Right cardiac atrium (tissue), 5 donors: ENCODE measurements around the gene PCP2. TPM values are rescaled to one million over a fixed set of nuclear protein-coding genes. Genes with fewer than 3 reads are reported as not detected.

Experiments used
- ATAC-seq, 2 donors: fragments of 200-7000 bp; cut with Tn5 transposase; one replicate each; pipeline versions ENCODE4 v1.8.0 to v1.9.1; 2020; ENCODE audit warnings: moderate library complexity in 2 of 2, mild to moderate bottlenecking in 1 of 2
- DNase-seq, 3 donors: peaks; one replicate each; pipeline ENCODE4 v3.0.0-alpha.2; 2020
- H3K27ac ChIP-seq: one replicate; pipeline ENCODE4 v1.5.1; 2013; ENCODE audit warnings: mild to moderate bottlenecking, low read length, control low read depth, moderate library complexity
- H3K27me3 ChIP-seq: one replicate; pipeline ENCODE4 v1.6.1; 2013; ENCODE audit not compliant: control insufficient read depth, insufficient read depth
- H3K4me1 ChIP-seq: one replicate; pipeline ENCODE4 v1.6.1; 2013; ENCODE audit warnings: low read length; ENCODE audit not compliant: control insufficient read depth, insufficient read depth
- H3K4me3 ChIP-seq: one replicate; pipeline ENCODE4 v1.5.1; 2013; ENCODE audit warnings: low read length, control low read depth
- H3K9me3 ChIP-seq: one replicate; pipeline ENCODE4 v1.6.1; 2013; ENCODE audit warnings: low read length; ENCODE audit not compliant: control insufficient read depth
- WGBS: extraction: QIAGEN DNeasy Blood & Tissue Kit; methylation state at CpG from one replicate; pipeline ENCODE4 v1.1.7; 2013; 5-methylcytosine and 5-hydroxymethylcytosine counted together
- intact Hi-C, 4 donors: fragments of 100-400 bp; cut with DNase I; formaldehyde crosslinking; loops; one replicate each; pipeline versions ENCODE4 v1.11.0 to v1.14.0; 2022 to 2023
- polyA plus RNA-seq: library from polyadenylated mRNA; stranded (reverse); fragments of 200-250 nt; gene quantifications from one replicate; pipeline ENCODE4 v1.2.3, GENCODE V29; 2013
- total RNA-seq, 4 donors: library from RNA; stranded (reverse); fragmentation: NEBNext Ultra II Directional; extraction: Animal tissue kit (Norgen Biotek cat#: 25700); gene quantifications; one replicate each; pipeline ENCODE4 v1.2.1, GENCODE V29; 2021
- donor health status: healthy with polysubstance abuse.
- donor health status: DM: no; HTN: yes; CAD: no.
- donor health status: DM: no; HTN: no; CAD: no.
- donor health status: DM: no; HTN: yes; CAD: no; lungs with severe emphysema.
- donor health status: DM: yes; HTN: yes; CAD: no.

Gene PCP2
- total and polyA plus RNA-seq, 5 donors: 0.34 TPM; not detected in 4

DNA sequence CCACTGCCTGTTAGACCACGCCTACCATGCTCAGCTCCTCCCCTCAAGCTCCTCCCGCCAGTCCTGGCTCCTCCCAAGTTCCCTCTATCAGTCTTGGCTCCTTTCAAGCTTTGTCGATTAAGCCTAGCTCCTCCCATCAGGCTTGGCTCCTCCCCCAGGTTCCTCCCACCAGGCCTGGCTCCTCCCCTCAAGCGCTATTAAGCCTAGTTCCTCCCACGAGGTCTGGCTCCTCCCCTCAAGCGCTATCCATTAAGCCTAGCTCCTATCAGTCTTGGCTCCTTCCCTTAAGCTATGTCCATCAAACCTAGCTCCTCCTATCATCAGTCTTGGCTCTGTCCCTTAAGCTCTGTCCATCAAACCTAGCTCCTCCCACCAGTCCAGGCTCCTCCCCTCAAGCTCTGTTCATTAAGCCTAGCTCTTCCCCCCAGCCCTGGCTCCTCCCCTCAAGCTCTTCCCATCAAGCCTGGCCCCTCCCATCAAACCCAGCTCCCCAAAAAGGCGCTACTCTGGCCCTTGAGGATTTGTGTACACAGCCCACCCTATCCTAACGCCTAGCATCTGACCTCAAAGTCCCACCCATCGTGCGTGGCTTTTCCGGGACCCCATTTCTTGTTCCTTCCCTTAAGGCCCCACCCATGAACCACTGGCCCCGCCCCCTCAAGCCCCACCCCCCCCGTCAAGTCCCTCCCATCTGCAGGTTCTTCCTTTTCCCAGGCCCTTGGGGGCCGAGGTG is 27.9 kb downstream of the PCP2 start:
- ATAC-seq: no peak
- intact Hi-C loops: no loop called here
- 68% methylated on average over 14 of the region's 14 CpGs for WGBS
- no peak overlapping the region for H3K27ac ChIP-seq
- no peaks in the 10 kb centered on the region for H3K9me3 ChIP-seq
- H3K27me3 ChIP-seq: no peaks in the 10 kb centered on the region
- H3K4me1 ChIP-seq: no peaks in the 10 kb centered on the region
- H3K4me3 ChIP-seq: no peak overlapping the region
- DNase-seq: peak in 1 of 3 donors; percentile 26

DNA sequence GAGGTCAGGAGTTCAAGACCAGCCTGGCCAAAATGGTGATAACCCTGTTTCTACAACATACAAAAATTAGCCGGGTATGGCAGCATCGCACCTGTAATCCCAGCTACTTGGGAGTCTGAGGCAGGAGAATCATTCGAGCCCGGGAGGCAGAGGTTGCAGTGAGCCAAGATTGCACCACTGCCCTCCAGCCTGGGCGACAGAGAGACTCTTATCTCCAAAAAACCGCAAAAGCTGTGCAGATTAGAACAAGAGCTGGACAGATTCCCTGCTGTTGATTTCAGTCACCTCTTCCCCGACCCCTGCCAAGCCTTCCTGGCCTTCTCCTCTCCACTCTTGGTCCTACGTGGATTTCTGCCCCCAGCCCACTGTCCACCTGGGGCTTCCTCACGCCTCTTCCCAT is 29.6 kb downstream of the PCP2 start:
- WGBS: 59% methylated on average over 9 of the region's 9 CpGs
- Histone ChIP-seq H3K27me3 (no peaks in the 10 kb centered on the region), H3K4me3 (no peak overlapping the region), H3K4me1 (no peaks in the 10 kb centered on the region), H3K27ac (no peak overlapping the region), H3K9me3 (no peaks in the 10 kb centered on the region)
- DNase-seq: peak in 1 of 3 donors; percentile 29
- no peak for ATAC-seq
- intact Hi-C loops: no loop called here

DNA sequence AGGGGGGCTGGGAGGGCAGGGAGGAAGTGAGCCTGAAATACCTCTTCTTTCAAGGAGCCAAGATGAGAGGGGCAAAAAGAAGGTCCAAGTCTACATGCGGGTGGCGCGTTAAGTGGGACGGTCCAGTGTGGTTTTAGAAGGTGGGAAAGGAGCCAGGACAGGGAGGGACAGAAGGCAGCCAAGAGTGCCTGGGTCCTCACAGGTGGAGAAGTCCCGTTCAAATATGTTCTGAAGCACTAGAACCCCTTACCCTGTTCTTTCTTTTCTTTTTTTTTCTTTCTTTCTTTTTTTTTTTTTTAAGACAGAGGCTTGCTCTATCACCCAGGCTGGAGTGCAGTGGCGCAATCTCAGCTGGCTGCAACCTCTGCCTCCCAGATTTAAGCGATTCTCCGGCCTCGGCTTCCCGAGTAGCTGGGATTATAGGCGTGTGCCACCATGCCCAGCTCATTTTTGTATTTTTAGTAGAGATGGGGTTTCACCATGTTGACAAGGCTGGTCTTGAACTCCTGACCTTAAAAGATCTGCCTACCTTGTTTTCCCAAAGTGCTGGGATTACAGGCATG is 30.5 kb downstream of the PCP2 start:
- Histone ChIP-seq H3K27me3 (no peaks in the 10 kb centered on the region), H3K4me1 (no peaks in the 10 kb centered on the region), H3K27ac (no peak overlapping the region), H3K9me3 (no peaks in the 10 kb centered on the region), H3K4me3 (no peak overlapping the region)
- WGBS: 53% methylated on average over 11 of the region's 11 CpGs
- intact Hi-C loops: no loop called here
- ATAC-seq (no peak), DNase-seq (peak in 1 of 3 donors; percentile 30)

DNA sequence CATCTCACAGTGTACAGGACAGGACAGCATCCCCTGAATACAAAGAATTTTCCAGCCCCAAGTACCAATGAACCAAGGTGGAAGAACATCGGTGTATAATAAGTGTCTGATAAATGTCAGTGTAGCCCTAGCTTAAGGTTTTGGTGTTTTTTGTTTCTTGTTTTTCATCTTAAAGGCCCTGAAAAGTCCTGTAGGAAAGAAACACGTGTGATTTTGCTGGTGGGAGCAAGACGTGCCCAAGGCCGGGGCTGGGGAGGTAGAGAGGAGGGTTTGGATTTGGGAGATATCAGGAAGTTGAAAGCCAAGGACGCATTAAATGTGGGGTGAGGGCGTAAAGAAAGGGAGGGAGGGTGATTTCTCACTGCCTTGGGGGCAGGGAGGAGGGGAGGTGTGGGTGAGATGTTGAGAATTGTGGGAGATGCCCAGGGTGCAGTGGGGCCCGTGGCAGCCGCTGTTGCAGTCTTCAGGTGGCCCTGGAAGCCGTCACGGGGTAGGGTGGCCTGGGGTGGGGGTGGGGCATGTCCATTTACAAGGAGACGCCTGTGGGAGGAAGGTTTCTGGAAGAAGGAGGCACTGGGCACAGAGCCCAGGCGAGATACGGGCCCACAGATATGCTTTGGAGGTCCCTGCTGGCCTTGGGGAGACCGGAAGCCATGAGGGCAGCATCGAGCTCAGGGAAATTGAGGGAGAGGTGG is 31.1 kb downstream of the PCP2 start:
- ATAC-seq (peak; percentile 39 to 57), DNase-seq (peak in 2 of 3 donors; percentile 49 to 78)
- H3K27me3 ChIP-seq: no peaks in the 10 kb centered on the region
- no peak overlapping the region for H3K4me3 ChIP-seq
- intact Hi-C loops: no loop called here
- 32% methylated on average over 15 of the region's 15 CpGs for WGBS
- H3K9me3 ChIP-seq: no peaks in the 10 kb centered on the region
- H3K4me1 ChIP-seq: no peaks in the 10 kb centered on the region
- no peak overlapping the region for H3K27ac ChIP-seq

DNA sequence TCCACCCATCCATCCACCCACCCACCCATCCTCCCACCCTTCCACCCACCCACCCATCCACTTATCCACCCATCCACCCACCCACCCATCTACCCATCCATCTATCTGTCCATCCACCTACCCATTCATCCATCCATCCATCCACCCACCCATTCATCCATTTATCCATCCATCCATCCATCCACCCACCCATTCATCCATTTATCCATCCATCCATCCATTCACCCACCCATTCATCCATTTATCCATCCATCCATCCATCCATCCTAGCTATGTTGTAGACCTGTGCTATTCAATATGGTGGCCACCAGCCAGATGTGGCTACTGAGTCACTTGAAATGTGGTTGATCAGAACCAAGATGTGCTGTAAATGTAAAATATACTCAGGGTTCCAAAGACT is 32.8 kb downstream of the PCP2 start:
- intact Hi-C loops: no loop called here
- no peak overlapping the region for H3K4me3 ChIP-seq
- H3K27me3 ChIP-seq: no peaks in the 10 kb centered on the region
- no peaks in the 10 kb centered on the region for H3K4me1 ChIP-seq
- no peak overlapping the region for H3K27ac ChIP-seq
- DNase-seq (no peak), ATAC-seq (no peak)
- H3K9me3 ChIP-seq: no peaks in the 10 kb centered on the region

DNA sequence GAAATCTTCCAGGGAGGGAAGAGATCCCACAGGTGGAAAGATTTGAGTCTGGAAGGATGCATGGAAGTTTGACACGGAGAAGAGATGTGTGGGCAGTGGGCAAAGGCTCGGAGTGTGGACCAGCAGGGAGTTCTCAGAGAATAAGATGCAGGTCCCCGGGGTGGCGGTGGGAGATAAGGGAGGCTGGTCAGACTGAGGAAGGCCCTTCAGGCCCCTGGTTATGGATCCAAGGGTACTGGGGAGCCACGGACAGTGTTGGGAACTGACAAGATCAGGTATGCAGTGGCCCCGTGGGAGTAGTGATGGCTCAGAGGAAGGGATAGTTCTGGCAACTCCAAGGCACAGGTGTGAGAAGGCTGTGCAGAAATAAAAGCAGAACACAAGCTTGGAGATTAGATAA is 35.3 kb downstream of the PCP2 start:
- no peaks in the 10 kb centered on the region for H3K9me3 ChIP-seq
- H3K27me3 ChIP-seq: no peaks in the 10 kb centered on the region
- no peak overlapping the region for H3K27ac ChIP-seq
- intact Hi-C loops: no loop called here
- WGBS: 63% methylated on average over 6 of the region's 6 CpGs
- no peaks in the 10 kb centered on the region for H3K4me1 ChIP-seq
- ATAC-seq (no peak), DNase-seq (no peak)
- no peak overlapping the region for H3K4me3 ChIP-seq

GRCh38 chr19:7597689-7598088 is 35.8 kb downstream of the PCP2 start:
- H3K27me3 ChIP-seq: no peaks in the 10 kb centered on the region
- 70% methylated on average over 9 of the region's 9 CpGs for WGBS
- intact Hi-C loops: no loop called here

DNA sequence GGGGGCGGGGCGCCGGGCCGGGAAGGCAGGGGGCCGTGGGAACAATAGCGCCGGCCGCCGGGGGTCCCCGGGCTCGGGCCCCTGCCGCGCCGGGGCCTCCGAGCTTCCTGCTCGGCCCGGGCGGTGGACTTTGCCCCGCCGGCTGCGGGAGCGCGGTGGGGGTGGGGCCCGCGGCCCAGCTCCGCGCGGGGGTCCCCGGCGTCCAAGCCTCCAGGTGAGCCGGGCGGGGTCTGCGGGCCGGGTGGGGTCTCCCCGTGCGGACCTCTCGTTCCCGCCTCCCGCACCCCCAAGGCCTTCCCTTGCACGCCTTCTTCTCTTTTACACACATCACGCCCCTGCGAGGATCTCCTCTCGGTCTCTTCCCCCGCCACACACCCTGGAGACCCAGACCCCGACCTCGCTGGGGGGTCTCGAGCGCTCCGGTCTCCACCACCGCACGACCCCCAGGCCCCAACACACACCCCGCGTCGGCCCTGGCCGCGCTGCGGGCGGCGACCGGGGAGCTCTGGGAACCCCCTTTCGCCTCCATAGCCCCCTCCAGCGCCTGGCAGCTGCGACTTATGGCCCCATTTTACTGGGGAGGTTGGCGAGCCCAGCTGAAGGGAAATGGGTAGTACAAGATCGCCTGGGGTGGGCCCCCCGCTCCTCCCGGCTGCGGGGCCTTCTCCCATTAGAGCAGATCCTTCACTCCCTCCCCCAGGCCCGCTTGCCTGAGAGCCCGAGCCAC is 37.1 kb downstream of the PCP2 start:
- DNase-seq (no peak), ATAC-seq (no peak)
- Histone ChIP-seq H3K27me3 (no peaks in the 10 kb centered on the region), H3K4me1 (no peaks in the 10 kb centered on the region), H3K4me3 (peak overlapping the region; percentile 57), H3K9me3 (no peaks in the 10 kb centered on the region), H3K27ac (no peak overlapping the region)
- intact Hi-C loops: no loop called here
- WGBS: 3% methylated on average over 70 of the region's 70 CpGs

More at GRCh38 chr19:7597689-7598088, 35.8 kb downstream of the PCP2 start:
- Histone ChIP-seq H3K4me3 (no peak overlapping the region), H3K27ac (no peak overlapping the region), H3K9me3 (no peaks in the 10 kb centered on the region), H3K4me1 (no peaks in the 10 kb centered on the region)
- DNase-seq (no peak), ATAC-seq (no peak)

DNA sequence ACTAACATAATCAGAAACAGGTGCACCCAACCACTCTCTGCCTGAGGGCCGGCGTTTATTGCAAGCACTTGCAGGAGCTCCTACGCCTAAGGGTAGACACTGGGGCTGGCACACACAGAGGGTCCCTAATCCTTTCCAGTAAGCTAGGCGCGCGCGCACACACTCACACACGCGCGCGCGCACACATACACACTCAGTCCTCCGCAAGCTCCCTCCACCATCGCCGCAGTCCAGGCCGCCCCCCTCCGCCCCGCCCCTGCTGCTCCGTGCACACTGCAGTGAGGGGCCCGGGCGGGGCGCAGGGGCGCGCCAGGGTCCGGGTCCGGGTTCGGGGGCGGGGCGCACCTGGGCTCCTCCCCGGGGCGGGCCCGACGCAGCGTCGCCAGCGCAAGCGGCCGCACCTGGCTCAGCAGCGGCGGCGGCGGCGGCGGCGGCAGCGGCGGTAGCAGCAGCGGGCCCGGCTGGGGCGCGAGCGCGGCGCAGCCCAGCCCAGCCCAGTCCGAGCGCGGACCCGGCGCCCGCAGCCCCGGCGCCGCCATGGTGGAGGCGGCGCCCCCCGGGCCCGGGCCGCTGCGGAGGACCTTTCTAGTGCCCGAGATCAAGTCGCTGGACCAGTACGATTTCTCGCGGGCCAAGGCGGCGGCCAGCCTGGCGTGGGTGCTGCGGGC is 37.9 kb downstream of the PCP2 start, which contains the start of gene CAMSAP3:
Gene CAMSAP3 (plus strand): TSS at position 398 of the 668 bp plus-strand sequence. CDS start 140 bp downstream, at position 538.
- DNase-seq (no peak), ATAC-seq (peak; percentile 42 to 47)
- Histone ChIP-seq H3K27me3 (no peaks in the 10 kb centered on the region), H3K9me3 (no peaks in the 10 kb centered on the region), H3K4me3 (peak within 1 kb of the TSS; percentile 57), H3K27ac (no peak within 1 kb of the TSS), H3K4me1 (no peaks in the 10 kb centered on the region)
- intact Hi-C loops: no loop called here
- WGBS: under 1% methylated on average over 78 of the region's 78 CpGs

GRCh38 chr19:7590256-7590655 is 43.3 kb downstream of the PCP2 start:
- Histone ChIP-seq H3K27me3 (no peaks in the 10 kb centered on the region), H3K4me1 (no peaks in the 10 kb centered on the region), H3K9me3 (no peaks in the 10 kb centered on the region), H3K27ac (no peak overlapping the region), H3K4me3 (no peak overlapping the region)
- no peak for ATAC-seq
- WGBS: 58% methylated on average over 8 of the region's 8 CpGs
- intact Hi-C loops: no loop called here
- DNase-seq: no peak
